ENCODE results near the gene PKD1L1.
"Not testable (repeated sequence)": the region's sequence is repeated elsewhere in the genome, so short reads cannot be mapped to it uniquely, and the experiment has no call there.

PKD1L1 gene

DNA sequence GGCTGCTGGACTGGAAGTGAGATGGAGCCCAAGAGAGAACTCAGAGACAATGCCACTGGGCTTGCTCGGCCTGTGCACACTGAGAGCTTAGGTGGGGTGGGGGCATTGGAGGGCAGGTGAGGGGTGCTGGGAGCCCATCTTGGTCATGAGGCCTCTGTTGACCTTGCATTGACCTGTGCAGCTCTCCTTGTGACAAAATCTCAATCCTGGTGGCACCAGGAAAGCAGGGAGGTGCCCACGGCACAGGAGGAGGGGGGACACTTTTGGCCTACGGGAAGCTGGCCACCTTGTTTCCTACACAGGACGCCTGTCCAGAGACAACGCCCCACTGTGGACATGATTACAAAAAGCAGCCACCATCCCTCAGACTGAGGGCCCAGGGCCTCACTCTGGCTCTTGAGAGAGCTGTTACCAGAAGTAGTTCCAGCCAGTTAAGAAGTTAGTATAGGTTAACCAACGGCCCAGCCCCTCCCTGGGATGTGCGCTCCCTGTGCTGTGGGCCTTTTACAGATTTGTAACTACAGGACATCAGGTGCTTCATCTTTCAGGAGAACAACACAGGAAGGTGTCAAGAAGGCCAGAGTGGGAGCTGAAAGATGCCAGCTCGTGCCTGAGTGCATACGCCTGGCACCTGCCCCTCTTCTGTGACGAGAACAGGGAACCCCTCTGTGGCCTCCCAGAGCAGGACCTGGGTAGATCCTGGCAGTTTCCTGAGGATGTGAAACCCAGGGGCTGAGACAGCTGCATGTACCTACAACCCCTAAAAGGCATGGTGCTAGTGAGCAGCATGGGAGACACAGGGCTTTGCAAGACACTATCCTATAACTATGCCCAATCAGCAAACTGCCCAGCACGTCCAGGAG is 10.3 kb downstream of the PKD1L1 start:
- DNase-seq (ENCODE audit: low spot score), result no peak

DNA sequence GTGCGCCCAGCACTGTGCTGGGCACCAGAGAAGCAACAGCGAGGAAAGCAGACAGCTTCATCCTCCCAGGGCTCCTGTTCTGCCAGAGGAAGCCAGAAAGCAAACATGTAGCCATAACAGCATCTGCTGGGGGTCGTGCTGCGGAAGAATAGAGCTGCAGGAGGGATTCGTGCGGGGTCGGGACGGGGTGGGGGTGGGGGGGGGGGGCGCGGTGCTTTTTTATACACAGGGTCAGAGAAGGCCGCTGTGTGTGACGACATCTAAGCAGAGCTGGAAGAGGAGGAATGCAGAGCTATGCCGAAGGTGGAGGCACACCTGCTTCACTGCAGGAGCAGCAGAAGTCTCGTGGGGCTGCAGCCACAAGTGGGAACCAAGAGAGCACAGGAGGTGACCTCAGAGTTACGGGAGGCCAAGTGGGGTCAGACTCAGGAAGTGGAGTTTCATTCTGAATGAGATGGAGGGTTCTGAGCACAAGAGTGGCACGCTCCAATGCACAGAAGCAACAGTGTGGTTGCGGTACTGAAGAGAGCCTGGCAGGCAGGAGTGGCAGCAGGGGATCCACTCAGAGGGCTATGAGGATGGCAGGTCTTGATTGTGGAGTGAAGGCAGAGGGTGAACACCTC is 11.1 kb downstream of the PKD1L1 start:
- no peak for DNase-seq (ENCODE audit: low spot score)

DNA sequence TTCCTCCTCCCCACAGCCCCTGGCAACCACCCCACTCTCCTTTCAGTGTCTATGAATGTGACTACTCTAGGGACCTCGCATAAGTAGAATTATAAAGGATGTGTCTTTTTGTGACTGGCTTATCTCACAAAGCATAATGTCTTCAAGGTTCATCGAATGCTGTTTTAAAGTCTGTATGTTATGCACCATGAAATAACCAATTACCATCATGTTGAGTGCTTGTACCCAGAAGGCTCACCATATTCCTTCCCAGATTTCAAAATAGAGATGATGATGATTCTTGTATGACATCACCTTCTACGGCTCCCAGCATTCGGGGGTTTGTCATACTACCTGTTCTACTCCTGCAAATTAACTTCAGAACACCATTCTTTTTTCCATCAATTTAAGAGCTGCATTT is 11.9 kb downstream of the PKD1L1 start:
- DNase-seq (ENCODE audit: low spot score), result no peak

DNA sequence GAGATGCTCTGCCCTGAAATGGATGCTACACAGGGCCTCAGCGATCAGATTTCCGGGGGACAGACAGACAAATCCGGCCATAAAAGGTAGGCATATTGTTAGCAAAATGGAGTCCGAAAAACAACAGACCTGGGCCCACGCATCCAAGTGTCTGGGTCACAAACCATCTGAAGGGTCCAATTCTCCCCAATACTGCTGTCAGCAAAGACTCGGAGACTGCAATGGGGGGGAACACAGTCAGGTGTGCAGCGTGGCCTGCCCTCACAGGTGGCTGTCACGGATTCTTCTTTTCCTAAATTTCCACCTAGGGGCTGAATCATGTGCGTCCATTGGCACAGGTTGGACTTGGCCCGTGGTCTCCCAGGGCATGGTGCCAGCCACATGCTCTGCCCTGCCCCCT is 12.9 kb downstream of the PKD1L1 start:
- DNase-seq (ENCODE audit: low spot score), result no peak

DNA sequence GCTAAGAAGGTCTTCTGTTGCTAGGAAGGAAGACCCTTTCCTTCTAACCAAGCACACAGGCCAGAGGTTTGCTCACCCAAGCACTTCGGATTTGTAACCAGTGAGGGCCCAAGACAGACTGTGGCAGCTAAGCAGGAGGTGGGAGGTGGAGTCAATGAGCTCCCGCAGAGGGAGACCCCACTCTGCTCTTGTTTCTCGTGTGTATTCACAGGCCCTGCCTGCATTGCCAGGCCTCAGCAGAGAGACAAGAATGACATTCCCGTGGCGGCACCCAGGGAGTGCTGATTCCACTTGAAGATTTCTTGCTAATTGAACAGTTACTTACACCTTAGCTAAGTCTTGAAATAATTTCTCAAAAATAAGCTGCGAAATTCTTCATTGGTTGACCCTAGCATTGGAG is 13.4 kb downstream of the PKD1L1 start:
- no peak for DNase-seq (ENCODE audit: low spot score)

DNA sequence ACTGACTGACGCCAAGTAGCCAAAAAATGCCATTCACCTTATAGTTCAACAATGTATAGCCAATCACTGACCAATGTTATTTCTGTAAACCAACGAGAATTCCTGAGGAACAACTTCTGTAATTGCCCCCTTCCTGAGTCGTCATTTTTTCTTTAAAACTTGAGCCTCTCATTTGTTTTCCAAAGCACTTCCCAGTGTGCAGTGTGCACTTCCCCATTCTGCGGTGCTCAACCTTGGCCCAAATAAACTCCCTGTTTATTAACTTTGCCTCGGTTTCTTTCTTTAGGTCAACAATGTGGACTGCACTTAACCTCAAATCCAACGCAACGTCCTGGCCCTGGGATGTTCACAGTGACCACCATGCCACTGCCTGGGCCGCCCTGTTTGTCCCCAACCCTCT is 15.1 kb downstream of the PKD1L1 start:
- DNase-seq (ENCODE audit: low spot score), result no peak

DNA sequence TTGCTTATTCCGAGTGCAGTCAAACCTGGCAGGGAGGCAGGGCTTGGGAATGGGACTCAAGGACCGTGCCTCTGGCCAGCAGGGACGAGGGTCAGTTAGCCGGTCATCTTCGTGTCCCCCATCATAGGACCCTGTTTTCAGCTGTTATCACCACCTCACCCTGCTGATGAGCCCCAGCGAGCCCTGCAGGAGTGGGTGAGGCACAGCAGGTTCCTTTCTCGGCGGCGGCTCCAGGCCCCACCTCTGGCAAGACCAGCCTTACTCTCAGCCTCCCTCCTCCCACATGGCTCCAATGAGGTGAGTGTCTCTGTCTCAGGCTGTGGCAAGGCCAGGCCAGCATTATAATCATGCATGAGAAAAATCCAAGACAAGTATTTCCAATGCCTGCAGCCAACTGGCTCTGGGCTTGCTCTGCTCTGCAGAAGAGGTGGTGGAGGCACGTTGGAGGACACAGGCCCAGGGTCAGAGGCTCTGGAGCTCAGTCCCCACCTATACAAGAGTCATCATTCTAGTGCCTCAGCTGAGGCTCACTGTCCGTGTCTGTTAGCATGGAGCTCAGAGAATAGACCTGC is 15.7 kb downstream of the PKD1L1 start:
- DNase-seq (ENCODE audit: low spot score), result no peak

DNA sequence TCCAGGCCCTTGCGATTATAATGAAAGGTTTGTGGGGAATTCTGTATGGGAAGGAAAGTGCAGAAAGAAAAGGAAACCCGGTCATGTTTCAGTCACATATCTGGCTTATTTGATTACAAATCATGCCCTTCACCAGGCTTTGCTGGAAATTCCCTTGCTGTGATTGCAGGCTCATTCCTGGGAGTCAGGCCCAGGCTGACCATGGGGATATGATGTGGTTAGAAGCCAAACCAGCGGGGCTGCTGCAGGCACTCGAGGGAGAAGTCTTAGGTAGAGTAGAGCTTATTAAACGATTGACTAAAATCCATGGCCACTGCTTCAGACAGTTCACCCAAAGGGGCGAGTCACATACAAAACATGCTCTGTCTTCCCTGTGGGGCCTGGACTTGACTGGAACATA is 16.2 kb downstream of the PKD1L1 start:
- DNase-seq (ENCODE audit: low spot score), result no peak

DNA sequence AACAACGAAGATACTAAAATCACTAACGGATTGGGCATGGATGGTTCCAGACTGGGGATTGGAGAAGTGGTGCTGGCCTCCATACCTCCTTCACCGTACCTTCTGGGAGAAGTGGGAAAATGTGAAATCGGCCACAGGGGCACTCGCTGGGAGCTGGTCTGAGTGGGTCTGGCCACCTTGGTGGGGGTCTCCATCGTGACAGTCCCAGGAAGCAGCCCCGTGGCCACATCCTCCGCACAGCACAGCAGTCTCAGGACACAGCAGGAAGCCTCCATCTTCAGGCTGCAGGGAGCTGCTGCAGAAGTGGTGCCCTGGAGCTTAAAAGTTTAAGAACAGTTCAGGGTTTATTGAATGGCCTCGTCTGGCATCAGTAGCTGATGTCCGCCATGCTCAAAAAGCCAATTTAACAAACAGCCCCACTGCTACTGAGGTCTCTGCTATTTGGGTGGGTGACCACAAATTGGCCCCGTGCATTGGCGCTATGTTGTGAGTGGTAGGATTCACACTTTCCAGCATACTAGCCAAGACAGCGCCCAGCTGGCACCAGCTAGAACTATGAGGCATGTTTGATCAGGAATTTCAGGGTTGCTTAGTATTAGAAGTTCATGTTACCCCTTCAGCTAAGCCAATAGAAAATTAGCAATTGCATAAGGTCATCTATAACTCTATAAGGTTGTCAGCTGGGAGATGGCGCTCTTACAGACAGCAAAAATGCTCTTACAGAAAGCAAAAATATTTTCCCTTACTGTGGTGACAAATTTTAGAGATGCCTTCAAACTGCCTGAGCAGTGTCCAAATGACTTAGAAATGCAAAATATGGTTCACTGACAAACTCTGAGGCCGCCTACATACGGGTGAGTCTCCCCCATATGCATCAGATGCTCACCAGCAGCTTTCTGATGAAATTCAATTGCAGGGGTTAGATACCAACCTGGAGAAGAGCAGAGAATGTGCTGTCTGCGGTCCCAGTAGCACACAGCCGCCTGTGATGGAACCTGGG is 17.0 kb downstream of the PKD1L1 start:
- no peak for DNase-seq (ENCODE audit: low spot score)

DNA sequence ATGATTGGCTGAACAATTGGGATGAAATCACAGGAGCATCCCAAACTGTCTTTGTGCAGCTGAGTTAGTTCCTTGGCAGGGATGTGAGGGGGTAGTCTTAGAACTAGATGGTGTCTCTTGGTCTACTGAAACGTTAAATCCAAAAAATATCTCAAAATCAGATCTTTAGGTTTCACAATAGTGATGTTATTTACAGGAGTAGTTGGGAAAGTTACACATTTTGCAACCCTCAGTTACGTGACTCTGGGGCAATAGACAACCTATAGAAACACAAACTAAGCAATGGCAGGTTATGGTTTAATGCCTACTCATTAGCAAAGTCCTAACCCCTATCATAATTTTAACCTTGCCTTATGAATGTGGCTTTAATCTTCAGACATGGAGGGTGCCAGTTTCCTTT is 24.0 kb downstream of the PKD1L1 start:
- no peak for DNase-seq (ENCODE audit: low spot score)

DNA sequence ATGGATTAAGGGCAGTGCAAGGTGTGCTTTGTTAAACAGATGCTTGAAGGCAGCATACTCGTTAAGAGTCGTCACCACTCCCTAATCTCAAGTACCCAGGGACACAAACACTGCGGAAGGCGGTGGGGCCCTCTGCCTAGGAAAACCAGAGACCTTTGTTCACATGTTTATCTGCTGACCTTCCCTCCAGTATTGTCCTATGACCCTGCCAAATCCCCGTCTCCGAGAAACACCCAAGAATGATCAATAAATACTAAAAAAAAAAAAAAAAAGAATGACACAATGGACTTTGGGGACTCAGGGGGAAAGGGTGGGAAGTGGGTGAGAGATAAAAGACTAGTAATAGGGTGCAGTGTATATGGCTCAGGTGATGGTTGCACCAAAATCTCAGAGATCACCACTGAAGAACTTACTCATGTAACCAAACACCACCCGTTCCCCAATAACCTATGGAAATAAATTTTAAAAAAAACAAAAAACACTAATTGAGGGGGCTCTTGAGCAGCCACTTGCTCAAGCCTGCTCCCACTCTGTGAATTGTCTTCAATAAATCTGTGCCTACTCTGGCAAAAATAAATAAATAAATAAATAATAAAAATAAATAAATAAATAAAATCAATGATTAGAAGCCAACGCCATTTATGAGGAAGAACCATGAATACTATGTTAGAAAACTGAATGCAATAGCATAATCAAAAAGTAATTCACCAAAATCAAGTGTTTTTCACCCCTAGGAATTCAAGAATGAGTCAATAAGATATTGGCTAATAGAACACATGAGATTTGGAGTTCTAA is 25.0 kb downstream of the PKD1L1 start:
- DNase-seq (ENCODE audit: low spot score), result not testable (repeated sequence)

DNA sequence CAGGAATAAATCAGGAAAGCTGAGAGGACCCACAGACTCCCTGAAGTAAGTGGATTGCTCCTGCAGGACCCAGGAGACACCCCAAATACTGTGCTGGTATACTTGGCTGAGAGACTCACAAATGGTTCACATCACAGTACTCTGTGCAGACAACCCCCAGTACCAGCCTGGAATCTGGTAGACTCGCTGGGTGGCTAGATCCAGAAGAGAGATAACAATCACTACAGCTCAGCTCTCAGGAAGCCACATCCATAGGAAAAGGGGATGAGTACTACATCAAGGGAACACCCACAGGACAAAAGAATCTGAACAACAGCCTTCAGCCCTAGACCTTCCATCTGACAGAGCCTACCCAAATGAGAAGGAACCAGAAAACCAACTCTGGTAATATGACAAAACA is 31.8 kb downstream of the PKD1L1 start:
- DNase-seq (ENCODE audit: low spot score), result not testable (repeated sequence)

DNA sequence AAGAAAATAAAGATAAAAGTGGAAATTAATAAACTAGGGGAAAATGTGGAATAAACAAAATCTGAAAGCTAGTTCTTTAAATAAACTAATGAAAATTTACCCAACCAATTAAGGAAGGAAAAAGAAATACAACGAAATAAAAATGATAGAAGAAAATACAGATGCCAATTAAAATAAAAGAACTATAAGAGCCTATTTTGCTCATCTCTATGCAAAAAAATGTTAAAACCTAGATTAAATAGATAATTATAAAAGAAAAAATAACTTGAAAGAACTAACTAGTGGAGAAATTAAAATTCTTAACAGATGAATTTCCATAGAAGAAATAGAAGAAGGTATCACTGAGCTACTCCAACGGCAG is 32.7 kb downstream of the PKD1L1 start:
- DNase-seq (ENCODE audit: low spot score), result no peak

DNA sequence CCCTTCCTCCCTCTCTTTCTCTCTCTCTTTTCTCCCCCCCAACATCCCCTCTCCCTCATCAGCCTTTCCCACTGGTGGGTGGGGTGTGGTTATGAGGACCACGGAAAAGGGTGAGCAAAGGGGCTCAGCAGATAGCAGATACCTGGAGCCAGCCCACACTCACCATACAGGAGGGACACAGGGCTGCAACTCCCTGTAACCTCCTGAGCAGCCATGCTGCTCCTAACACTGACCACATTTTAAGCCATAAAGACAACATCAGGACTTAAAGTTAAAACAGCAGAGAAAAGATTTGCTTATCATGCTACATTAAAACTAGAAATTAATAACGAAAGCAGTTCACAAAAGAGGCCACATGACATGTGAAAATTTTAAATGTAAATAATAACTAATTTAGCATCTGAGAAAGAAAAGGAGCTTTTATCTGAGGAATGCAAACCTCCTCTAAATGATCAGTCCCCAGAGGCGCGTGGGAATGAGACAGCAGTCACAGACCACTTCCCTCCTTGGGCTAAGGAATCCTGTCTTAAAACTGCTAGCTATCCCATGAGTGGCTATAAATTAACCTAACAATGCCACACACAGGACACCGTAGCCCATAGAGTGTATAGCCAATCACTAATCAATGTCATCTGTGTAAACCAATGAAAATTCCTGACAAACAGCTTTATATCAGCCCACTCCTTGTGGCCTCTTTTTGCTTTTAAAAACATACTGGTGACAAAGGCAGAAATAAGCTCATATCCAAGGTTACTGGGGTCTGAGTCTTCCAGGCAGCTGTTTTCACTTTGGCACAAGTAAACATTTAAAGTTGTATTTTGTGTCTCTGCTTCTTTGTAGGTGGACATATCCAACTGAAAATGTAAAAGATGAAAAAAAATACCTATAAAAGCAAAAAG is 33.3 kb downstream of the PKD1L1 start:
- DNase-seq (ENCODE audit: low spot score), result no peak

DNA sequence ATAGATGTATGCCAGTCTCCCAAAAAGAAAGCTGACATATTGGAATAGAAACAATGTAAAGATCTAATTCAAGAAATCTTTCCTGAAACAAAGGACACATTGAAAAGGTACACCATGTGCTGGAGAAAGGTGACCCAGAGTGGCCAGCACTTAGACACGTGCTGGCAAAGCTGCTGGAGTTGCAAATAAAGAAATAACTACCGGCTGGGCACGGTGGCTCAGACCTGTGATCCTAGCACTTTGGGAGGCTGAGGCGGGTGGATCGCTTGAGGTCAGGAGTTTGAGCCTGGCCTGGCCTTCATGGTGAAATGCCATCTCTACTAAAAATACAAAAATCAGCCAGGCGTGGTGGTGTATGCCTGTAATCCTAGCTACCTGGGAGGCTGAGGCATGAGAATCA is 35.9 kb downstream of the PKD1L1 start:
- no peak for DNase-seq (ENCODE audit: low spot score)

DNA sequence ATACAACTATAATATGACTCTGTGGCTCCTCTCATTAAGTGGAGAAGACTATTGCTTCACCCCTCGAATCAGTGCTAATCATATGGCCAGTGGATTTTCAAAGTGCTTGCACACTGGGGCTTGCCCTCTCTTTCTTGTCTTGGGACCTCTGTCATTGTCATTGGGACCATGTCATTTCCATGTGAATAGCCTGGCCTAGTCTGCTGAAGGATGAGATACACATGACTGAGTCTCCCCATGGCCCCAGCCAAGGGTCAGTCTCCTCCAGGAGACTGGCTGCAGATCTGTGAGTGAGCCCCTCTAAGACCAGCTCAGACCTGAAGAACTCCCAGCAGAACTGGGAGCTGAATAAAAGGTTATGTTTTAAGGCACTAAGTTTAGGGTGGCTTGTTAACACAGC is 39.5 kb downstream of the PKD1L1 start:
- no peak for DNase-seq (ENCODE audit: low spot score)

DNA sequence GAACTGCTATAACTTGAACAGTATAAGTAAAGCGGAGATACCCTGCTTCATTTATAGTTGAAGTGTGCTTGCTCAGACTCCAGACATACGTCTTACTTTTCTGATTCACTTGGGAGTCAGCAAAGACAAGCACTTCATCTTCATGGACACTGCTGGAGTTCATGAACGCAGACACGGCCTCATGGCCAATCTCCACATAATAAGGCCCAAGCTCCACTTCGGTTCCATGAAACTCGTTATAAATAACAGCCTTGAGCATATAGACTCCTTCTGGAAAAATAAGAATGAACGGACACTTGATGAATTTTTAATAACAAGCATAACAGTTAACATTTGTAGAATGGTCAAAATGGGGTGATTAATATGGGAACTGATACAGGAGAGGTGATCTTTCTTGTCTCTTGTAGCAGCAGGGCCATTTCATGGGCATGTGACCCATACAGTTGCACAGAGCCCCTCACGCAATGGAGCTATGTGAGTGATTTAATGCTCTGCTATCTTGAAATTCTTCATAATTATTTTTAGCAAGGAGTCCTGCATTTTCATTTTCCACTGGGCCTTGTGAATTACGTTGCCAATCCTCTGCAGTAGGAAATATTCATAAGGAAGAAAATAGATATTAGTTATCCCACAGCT is 40.2 kb downstream of the PKD1L1 start:
- DNase-seq (ENCODE audit: low spot score), result no peak

DNA sequence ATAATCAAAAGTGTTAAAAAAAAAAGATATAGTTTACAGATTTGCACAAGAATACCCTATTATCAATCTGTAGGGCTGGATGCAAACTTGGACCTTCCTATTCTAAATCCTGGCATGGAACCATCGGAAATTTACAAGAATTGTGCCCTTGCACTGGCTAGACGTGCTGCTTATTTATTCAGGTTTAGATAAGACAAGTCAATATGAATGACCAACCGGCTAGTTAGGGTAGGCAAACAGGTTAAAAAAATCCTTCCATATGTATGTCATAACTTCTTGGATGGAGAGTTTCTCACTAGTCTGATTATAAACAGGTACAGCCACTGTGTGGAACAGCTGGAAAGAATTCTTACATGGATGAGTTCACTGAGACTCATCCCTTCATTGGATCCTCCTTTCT is 41.4 kb downstream of the PKD1L1 start:
- no peak for DNase-seq (ENCODE audit: low spot score)

DNA sequence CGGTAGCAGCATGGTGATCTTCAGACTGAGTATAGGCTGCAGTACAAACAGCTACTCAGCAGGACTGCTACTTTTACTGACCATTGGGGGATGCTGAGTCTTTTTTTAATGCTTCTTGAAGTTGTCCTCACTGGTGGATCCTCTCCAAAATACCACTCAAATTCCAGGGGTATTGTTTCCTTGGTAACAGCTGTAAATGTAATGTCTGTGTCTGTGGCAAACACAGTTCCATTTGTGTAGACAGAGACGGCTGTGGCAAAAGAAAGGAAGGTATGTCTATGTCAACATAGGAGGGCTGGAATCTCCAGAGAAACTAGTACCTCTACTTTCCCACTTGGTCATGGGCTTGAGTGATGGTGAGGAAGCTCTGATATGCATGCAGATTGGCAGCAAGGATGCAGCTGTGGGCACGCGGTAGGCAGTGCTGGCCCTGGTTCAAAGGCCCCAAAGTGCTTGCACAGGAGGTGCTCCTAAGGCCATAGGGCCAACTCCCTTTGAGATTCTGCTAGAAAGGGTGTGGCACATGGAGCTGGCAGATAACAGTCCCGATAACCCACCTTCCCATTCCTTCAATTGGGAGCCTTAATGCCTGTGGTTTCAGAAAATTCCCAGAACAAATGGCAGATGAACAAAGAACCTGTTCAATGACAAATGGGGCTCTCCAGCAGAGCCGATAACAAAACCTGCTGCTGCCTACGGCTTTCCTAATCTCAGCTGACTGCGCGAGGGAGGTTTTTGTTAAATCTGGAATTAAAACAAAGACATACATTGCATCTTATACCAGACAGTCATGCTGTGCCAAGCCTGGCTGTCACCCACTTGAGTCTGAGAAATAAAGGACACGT is 43.0 kb downstream of the PKD1L1 start:
- peak; percentile 33 for DNase-seq (ENCODE audit: low spot score)

Measured in SW480 (cell line).